Mesothelial cell of epicardium (in vitro differentiated cells): ENCODE measurements around the gene RFNG. TPM values are rescaled to one million over a fixed set of nuclear protein-coding genes. Genes with fewer than 3 reads are reported as not detected.

Source experiments
- DNase-seq, 2 experiments: peaks; one replicate each; pipeline ENCODE4 v3.0.0; 2021; ENCODE audit warnings: low spot score in 2 of 2; ENCODE audit not compliant: unreplicated experiment in 2 of 2
- H3K27ac Mint-ChIP-seq: 2 replicates; pipeline ENCODE4 v1.8.0; 2021; ENCODE audit warnings: mixed read lengths
- H3K27me3 Mint-ChIP-seq: 2 replicates; pipeline ENCODE4 v1.8.0; 2021; ENCODE audit warnings: low read depth, mixed read lengths
- H3K36me3 Mint-ChIP-seq: 2 replicates; pipeline ENCODE4 v1.8.0; 2021; ENCODE audit warnings: mixed read lengths
- H3K4me1 Mint-ChIP-seq: 2 replicates; pipeline ENCODE4 v1.8.0; 2021; ENCODE audit warnings: mixed read lengths
- H3K4me3 Mint-ChIP-seq: 2 replicates; pipeline ENCODE4 v1.8.0; 2021; ENCODE audit warnings: mild to moderate bottlenecking, moderate library complexity, mixed read lengths
- H3K9me3 Mint-ChIP-seq: 2 replicates; pipeline ENCODE4 v1.8.0; 2021; ENCODE audit warnings: mixed read lengths
- total RNA-seq: library from RNA; stranded (reverse); gene quantifications from 3 replicates; pipeline ENCODE4 v1.2.1, GENCODE V29; 2021
- TF ChIP-seq, protein P1 (sequence below): fragments of 200-600 bp; sonication (generic); IDR thresholded peaks from one replicate; pipeline ENCODE4 v1.5.0; 2021; ENCODE audit warnings: antibody characterized with exemption; ENCODE audit not compliant: unreplicated experiment

Gene RFNG
- total RNA-seq, 1 donor from 2014 or later, result 57.3 TPM

- Mint-ChIP-seq H3K27ac (no peak overlapping the region), H3K27me3 (no peaks in the 10 kb centered on the region), H3K36me3 (peaks cover 11% of the 10 kb centered on the region), H3K4me1 (peaks cover 7% of the 10 kb centered on the region), H3K9me3 (no peaks in the 10 kb centered on the region), H3K4me3 (no peak overlapping the region)
- no peak for DNase-seq
- TF ChIP-seq, protein P1, sequence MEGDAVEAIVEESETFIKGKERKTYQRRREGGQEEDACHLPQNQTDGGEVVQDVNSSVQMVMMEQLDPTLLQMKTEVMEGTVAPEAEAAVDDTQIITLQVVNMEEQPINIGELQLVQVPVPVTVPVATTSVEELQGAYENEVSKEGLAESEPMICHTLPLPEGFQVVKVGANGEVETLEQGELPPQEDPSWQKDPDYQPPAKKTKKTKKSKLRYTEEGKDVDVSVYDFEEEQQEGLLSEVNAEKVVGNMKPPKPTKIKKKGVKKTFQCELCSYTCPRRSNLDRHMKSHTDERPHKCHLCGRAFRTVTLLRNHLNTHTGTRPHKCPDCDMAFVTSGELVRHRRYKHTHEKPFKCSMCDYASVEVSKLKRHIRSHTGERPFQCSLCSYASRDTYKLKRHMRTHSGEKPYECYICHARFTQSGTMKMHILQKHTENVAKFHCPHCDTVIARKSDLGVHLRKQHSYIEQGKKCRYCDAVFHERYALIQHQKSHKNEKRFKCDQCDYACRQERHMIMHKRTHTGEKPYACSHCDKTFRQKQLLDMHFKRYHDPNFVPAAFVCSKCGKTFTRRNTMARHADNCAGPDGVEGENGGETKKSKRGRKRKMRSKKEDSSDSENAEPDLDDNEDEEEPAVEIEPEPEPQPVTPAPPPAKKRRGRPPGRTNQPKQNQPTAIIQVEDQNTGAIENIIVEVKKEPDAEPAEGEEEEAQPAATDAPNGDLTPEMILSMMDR, result no peak
Observed at GRCh38 chr17:82047379-82047778, 4.2 kb downstream of the RFNG start.

DNA sequence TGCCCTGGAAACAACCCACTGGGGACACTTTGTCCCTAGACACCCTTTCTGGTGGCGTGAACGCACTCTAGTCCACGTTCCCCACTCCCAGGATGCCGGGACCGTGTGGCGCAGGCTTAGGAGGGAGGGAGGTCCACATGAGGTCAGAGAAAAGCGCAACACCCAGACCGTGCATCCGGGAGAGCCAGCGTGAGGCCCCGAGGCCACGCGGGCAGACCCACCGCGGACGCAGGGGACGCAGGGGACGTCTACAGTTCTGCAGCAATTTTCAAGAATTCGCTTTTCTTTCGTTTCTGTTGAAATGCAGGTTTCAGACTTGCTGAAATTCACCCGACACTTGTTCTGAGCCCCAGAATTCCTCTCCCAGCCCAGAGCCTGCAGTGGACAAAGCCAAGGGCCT, 4.7 kb downstream of the RFNG start:
- H3K9me3 Mint-ChIP-seq, result no peaks in the 10 kb centered on the region
- no peak overlapping the region for H3K27ac Mint-ChIP-seq
- H3K4me3 Mint-ChIP-seq, result no peak overlapping the region
- no peaks in the 10 kb centered on the region for H3K27me3 Mint-ChIP-seq
- TF ChIP-seq, protein P1, result no peak
- peaks cover 11% of the 10 kb centered on the region for H3K36me3 Mint-ChIP-seq
- H3K4me1 Mint-ChIP-seq, result peaks cover 7% of the 10 kb centered on the region
- no peak for DNase-seq

GRCh38 chr17:82045936-82046484, 5.6 kb downstream of the RFNG start:
- H3K4me1 Mint-ChIP-seq, result peaks cover 7% of the 10 kb centered on the region
- H3K27ac Mint-ChIP-seq, result no peak overlapping the region
- H3K4me3 Mint-ChIP-seq, result no peak overlapping the region
- DNase-seq, result no peak
- H3K27me3 Mint-ChIP-seq, result no peaks in the 10 kb centered on the region
- no peaks in the 10 kb centered on the region for H3K9me3 Mint-ChIP-seq
- TF ChIP-seq, protein P1, result no peak
- H3K36me3 Mint-ChIP-seq, result peaks cover 11% of the 10 kb centered on the region

DNA sequence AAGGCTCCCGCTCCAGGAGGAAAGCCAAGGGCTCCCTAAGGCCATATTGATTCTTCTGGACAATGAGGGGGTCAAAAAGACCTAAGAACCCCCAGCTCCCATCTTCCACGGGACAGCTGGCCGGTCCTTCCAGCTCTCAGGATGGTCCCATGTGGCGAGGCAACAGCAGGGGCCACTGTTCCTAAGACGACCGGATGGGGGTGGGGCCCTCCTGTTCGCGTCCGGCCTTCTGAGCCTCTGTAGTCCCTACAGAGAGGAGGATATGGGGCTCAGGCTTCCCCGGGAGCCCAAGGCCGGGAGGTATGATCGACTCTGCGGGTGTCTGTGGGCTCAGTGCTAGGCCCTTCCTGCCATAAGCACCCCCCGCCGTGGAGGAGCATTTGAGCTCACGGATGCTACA, 8.1 kb downstream of the RFNG start:
- Mint-ChIP-seq H3K4me3 (no peak overlapping the region), H3K9me3 (no peaks in the 10 kb centered on the region), H3K36me3 (peaks cover 11% of the 10 kb centered on the region), H3K4me1 (peaks cover 6% of the 10 kb centered on the region), H3K27ac (no peak overlapping the region), H3K27me3 (no peaks in the 10 kb centered on the region)
- TF ChIP-seq, protein P1, result no peak
- DNase-seq, result no peak

DNA sequence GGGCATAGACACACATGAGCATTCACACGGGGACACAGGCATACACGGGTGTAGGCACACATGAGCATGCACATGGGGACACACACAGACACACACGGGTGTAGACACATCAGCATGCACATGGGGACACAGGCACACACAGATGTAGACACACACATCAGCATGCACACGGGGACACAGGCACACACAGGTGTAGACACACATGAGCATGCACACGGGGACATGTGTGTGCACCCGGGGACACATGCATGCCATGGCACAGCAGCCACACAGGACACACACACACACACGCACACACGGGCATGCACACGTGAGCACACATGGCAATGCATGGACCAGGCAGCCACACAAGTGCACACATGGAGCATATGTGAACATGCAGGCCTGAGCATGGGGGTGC, 9.0 kb downstream of the RFNG start:
- Mint-ChIP-seq H3K27ac (no peak overlapping the region), H3K27me3 (no peaks in the 10 kb centered on the region), H3K4me3 (no peak overlapping the region), H3K36me3 (peaks cover 10% of the 10 kb centered on the region), H3K9me3 (no peaks in the 10 kb centered on the region), H3K4me1 (peaks cover 11% of the 10 kb centered on the region)
- TF ChIP-seq, protein P1, result no peak
- no peak for DNase-seq
